ENCODE data around the gene CD164. TPM values are rescaled to one million over a fixed set of nuclear protein-coding genes. Genes with fewer than 3 reads are reported as not detected.
A peak's percentile ranks its signal among the peaks of the same experiment; 100 is the strongest.

CD164 gene
- total RNA-seq, 4 donors from 2014 or later: 87.2 to 198 (median 166) TPM

GRCh38 chr6:109388265-109388664, 6.0 kb upstream of the CD164 start:
- WGBS, 2 donors (ENCODE audit: low coverage in 1 of 2): 43 to 50% methylated on average over 1 of the region's 1 CpG
- H3K4me3 ChIP-seq: no peak overlapping the region
- no peak for ATAC-seq
- peaks cover 0 to 49% (median 9%) of the 10 kb centered on the region in 3 donors for H3K4me1 ChIP-seq
- no peak overlapping the region for H3K27ac ChIP-seq
- no peaks in the 10 kb centered on the region for H3K9me3 ChIP-seq
- no peaks in the 10 kb centered on the region for H3K36me3 ChIP-seq
- TF ChIP-seq POLR2AphosphoS5 (IDR thresholded peaks at IDR 0.05): no peak
- no peak for TF ChIP-seq CTCF (IDR thresholded peaks at IDR 0.05)
- TF ChIP-seq POLR2A (IDR thresholded peaks at IDR 0.05): no peak
- TF ChIP-seq EP300 (IDR thresholded peaks at IDR 0.05): no peak
- no peaks in the 10 kb centered on the region for H3K27me3 ChIP-seq

- 6 to 7% methylated on average over 3 to 5 of the region's 5 CpGs for WGBS, 2 donors (ENCODE audit: low coverage in 1 of 2)
- no peaks in the 10 kb centered on the region for H3K36me3 ChIP-seq
- H3K9me3 ChIP-seq: no peaks in the 10 kb centered on the region
- H3K27me3 ChIP-seq: no peaks in the 10 kb centered on the region
- TF ChIP-seq EP300 (IDR thresholded peaks at IDR 0.05) (no peak), CTCF (IDR thresholded peaks at IDR 0.05) (peak in 1 of 4 experiments; percentile 11), POLR2AphosphoS5 (IDR thresholded peaks at IDR 0.05) (no peak), POLR2A (IDR thresholded peaks at IDR 0.05) (no peak)
- peak overlapping the region; percentile 47 to 88 for H3K4me3 ChIP-seq
- ATAC-seq: no peak
- H3K4me1 ChIP-seq: peaks cover 0 to 49% (median 18%) of the 10 kb centered on the region in 3 donors
- peak overlapping the region; percentile 71 to 100 (median 98) for H3K27ac ChIP-seq
Observed at GRCh38 chr6:109383438-109383940, 1.2 kb upstream of the CD164 start.

GRCh38 chr6:109382576-109383437, 540 bp upstream of the CD164 start:
- TF ChIP-seq POLR2A (IDR thresholded peaks at IDR 0.05) (peak in 1 of 2 donors; percentile 34), POLR2AphosphoS5 (IDR thresholded peaks at IDR 0.05) (peak; percentile 44), EP300 (IDR thresholded peaks at IDR 0.05) (no peak), CTCF (IDR thresholded peaks at IDR 0.05) (peak in 3 of 4 experiments; percentile 42 to 63 (median 56))
- Histone ChIP-seq H3K9me3 (no peaks in the 10 kb centered on the region), H3K27me3 (no peaks in the 10 kb centered on the region), H3K27ac (peak overlapping the region; percentile 71 to 100 (median 98)), H3K36me3 (peaks cover 0 to 6% of the 10 kb centered on the region in 2 donors), H3K4me3 (peak overlapping the region; percentile 47 to 88), H3K4me1 (peaks cover 0 to 56% (median 18%) of the 10 kb centered on the region in 3 donors)
- 0% methylated on average over 10 to 20 of the region's 42 CpGs for WGBS, 2 donors (ENCODE audit: low coverage in 1 of 2)
- ATAC-seq: peak; percentile 93

- H3K27me3 ChIP-seq: no peaks in the 10 kb centered on the region
- 0 to 1% methylated on average over 19 to 20 of the region's 25 CpGs for WGBS, 2 donors (ENCODE audit: low coverage in 1 of 2)
- peak overlapping the region; percentile 47 to 88 for H3K4me3 ChIP-seq
- H3K4me1 ChIP-seq: peaks cover 0 to 72% (median 18%) of the 10 kb centered on the region in 3 donors
- H3K27ac ChIP-seq: peak overlapping the region; percentile 71 to 100 (median 98)
- TF ChIP-seq POLR2A (IDR thresholded peaks at IDR 0.05): no peak
- no peak for TF ChIP-seq EP300 (IDR thresholded peaks at IDR 0.05)
- TF ChIP-seq POLR2AphosphoS5 (IDR thresholded peaks at IDR 0.05): no peak
- no peak for TF ChIP-seq CTCF (IDR thresholded peaks at IDR 0.05)
- no peak for ATAC-seq
- peaks cover 0 to 22% of the 10 kb centered on the region in 2 donors for H3K36me3 ChIP-seq
- H3K9me3 ChIP-seq: no peaks in the 10 kb centered on the region
Observed at GRCh38 chr6:109381061-109381746, 1.1 kb downstream of the CD164 start.

All from gastroesophageal sphincter (tissue), 4 donors.